Stomach (tissue), 9 donors: ENCODE data around the gene HRCT1. TPM values are rescaled to one million over a fixed set of nuclear protein-coding genes. Genes with fewer than 3 reads are reported as not detected.
A peak's percentile ranks its signal among the peaks of the same experiment; 100 is the strongest.

ENCODE experiments used
- DNase-seq, 2 donors: peaks; one replicate each; pipeline versions ENCODE4 v3.0.0 to v3.0.0-alpha.2; 2013 to 2019
- H3K27ac ChIP-seq, 5 donors: fragments of 200-600 bp in 4 of 5; sonication (generic) in 4 of 5; one replicate each; pipeline ENCODE4 v1.5.1; 2013 to 2019; ENCODE audit warnings: mild to moderate bottlenecking in 1 of 5, moderate library complexity in 1 of 5
- H3K27me3 ChIP-seq, 3 donors: fragments of 200-600 bp; sonication (generic); one replicate each; pipeline ENCODE4 v1.5.1; 2017 to 2019; ENCODE audit warnings: mixed run types in 1 of 3
- H3K36me3 ChIP-seq, 4 donors: fragments of 200-600 bp; sonication (generic); 1 replicate in 3 of 4; 2 replicates in 1 of 4; pipeline ENCODE4 v1.5.1; 2016 to 2019
- H3K4me1 ChIP-seq, 4 donors: fragments of 200-600 bp; sonication (generic); one replicate each; pipeline ENCODE4 v1.5.1; 2016 to 2019
- H3K4me3 ChIP-seq, 4 donors: fragments of 200-600 bp; sonication (generic) in 3 of 4; one replicate each; pipeline ENCODE4 v1.5.1; 2016 to 2019; ENCODE audit warnings: mild to moderate bottlenecking in 1 of 4
- H3K9me3 ChIP-seq, 4 donors: fragments of 200-600 bp; sonication (generic); one replicate each; pipeline ENCODE4 v1.5.1; 2016 to 2019
- EP300 ChIP-seq: sonication (generic); formaldehyde crosslinking; IDR thresholded peaks from one replicate; pipeline ENCODE4 v1.6.1; 2017; ENCODE audit warnings: antibody characterized with exemption
- POLR2A ChIP-seq, 4 donors: fragments of 450-650 bp; IDR thresholded peaks; one replicate each; pipeline ENCODE4 v1.6.1; 2016; ENCODE audit warnings: antibody characterized with exemption in 4 of 4, control low read depth in 2 of 4, mild to moderate bottlenecking in 1 of 4, moderate library complexity in 1 of 4
- POLR2AphosphoS5 ChIP-seq, 3 donors: sonication (generic); formaldehyde crosslinking; IDR thresholded peaks; one replicate each; pipeline ENCODE4 v1.6.1; 2016; ENCODE audit warnings: antibody characterized with exemption in 3 of 3
- WGBS, 5 donors: extraction: QIAGEN DNeasy Blood & Tissue Kit in 3 of 5; methylation state at CpG; one replicate each; pipeline versions ENCODE4 v1.1.5 to v1.1.7; 2013 to 2018; 5-methylcytosine and 5-hydroxymethylcytosine counted together
- intact Hi-C: fragments of 100-400 bp; cut with DNase I; formaldehyde crosslinking; loops from one replicate; pipeline ENCODE4 v1.15.1; 2023; ENCODE audit warnings: low total_unique reads
- polyA plus RNA-seq, 3 donors: library from polyadenylated mRNA; stranded (reverse); fragments of 200-250 nt; gene quantifications; one replicate each; pipeline ENCODE4 v1.2.3, GENCODE V29; 2013
- total RNA-seq, 5 donors: library from RNA; depleted of rRNA; stranded (reverse); fragments of >200 nt; gene quantifications; one replicate each; pipeline versions ENCODE4 v1.1.0 to v1.2.3, GENCODE V29; 2014 to 2016
- TF ChIP-seq, protein P1 (sequence below), 7 experiments: fragments of 450-650 bp in 4 of 7; fragments of 200-600 bp in 3 of 7; sonication (generic) in 3 of 7; IDR thresholded peaks; one replicate each; pipeline ENCODE4 v1.5.1; 2016 to 2019; ENCODE audit warnings: antibody characterized with exemption in 7 of 7, control low read depth in 2 of 7, mild to moderate bottlenecking in 1 of 7
- donor health status: healthy with polysubstance abuse.
- donor health status: Bipolar disorder and iron deficiency.
- donor health status: healthy.

Gene HRCT1
- total and polyA plus RNA-seq, 8 donors, result 0.50 to 28.7 (median 5.3) TPM; not detected in 2

GRCh38 chr9:35919212-35920008 lies 13.4 kb downstream of the HRCT1 start:
- WGBS, 5 donors, result 73 to 79% (median 76%) methylated on average over 3 of the region's 3 CpGs
- Histone ChIP-seq H3K9me3 (no peaks in the 10 kb centered on the region), H3K27me3 (no peaks in the 10 kb centered on the region), H3K4me1 (peaks cover 7 to 25% (median 15%) of the 10 kb centered on the region in 4 donors), H3K36me3 (no peaks in the 10 kb centered on the region), H3K4me3 (no peak overlapping the region), H3K27ac (peak overlapping the region in 2 of 5 donors; percentile 2 to 29)
- intact Hi-C loops, result no loop called here
- TF ChIP-seq EP300 (no peak), POLR2AphosphoS5 (IDR thresholded peaks at IDR 0.05) (no peak), POLR2A (IDR thresholded peaks at IDR 0.05) (no peak)
- TF ChIP-seq, protein P1, sequence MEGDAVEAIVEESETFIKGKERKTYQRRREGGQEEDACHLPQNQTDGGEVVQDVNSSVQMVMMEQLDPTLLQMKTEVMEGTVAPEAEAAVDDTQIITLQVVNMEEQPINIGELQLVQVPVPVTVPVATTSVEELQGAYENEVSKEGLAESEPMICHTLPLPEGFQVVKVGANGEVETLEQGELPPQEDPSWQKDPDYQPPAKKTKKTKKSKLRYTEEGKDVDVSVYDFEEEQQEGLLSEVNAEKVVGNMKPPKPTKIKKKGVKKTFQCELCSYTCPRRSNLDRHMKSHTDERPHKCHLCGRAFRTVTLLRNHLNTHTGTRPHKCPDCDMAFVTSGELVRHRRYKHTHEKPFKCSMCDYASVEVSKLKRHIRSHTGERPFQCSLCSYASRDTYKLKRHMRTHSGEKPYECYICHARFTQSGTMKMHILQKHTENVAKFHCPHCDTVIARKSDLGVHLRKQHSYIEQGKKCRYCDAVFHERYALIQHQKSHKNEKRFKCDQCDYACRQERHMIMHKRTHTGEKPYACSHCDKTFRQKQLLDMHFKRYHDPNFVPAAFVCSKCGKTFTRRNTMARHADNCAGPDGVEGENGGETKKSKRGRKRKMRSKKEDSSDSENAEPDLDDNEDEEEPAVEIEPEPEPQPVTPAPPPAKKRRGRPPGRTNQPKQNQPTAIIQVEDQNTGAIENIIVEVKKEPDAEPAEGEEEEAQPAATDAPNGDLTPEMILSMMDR (IDR thresholded peaks at IDR 0.05), result no peak
- no peak for DNase-seq

DNA sequence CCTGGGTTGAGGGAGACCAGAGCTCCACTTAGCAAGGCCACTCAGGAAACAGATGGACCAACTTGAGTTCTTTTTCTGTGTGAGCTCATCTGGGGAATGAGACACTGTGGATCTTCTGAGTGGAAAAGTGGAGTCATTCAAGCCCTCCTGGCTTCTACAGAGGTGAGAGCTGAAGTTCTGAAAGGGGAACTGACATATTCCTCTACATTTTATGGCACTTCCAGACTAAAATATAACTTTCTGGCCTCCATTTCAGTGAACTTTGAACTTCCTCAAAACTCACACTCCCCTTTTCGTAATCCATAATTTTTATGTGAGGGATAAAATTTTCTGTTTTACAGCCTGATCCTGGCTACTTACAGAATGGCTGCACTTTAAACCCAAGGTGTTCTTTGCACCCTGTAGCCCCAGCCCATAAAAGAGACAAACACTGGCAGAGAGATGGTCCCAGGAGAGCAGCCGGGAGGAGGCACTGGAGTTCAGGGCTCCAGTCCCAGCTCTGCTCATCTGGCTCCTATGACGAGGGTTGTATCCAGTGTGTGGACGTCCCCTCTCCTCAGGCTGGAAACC lies 14.1 kb downstream of the HRCT1 start:
- H3K4me3 ChIP-seq, result no peak overlapping the region
- intact Hi-C loops, result no loop called here
- H3K27me3 ChIP-seq, result no peaks in the 10 kb centered on the region
- H3K36me3 ChIP-seq, result no peaks in the 10 kb centered on the region
- no peak for DNase-seq
- H3K4me1 ChIP-seq, result peaks cover 7 to 22% (median 15%) of the 10 kb centered on the region in 4 donors
- WGBS, 5 donors, result 84 to 94% (median 90%) methylated on average over 3 to 4 of the region's 4 CpGs
- peak overlapping the region in 3 of 5 donors; percentile 2 to 29 (median 24) for H3K27ac ChIP-seq
- TF ChIP-seq EP300, result no peak
- TF ChIP-seq POLR2AphosphoS5 (IDR thresholded peaks at IDR 0.05), result no peak
- TF ChIP-seq, protein P1 (IDR thresholded peaks at IDR 0.05), result no peak
- TF ChIP-seq POLR2A (IDR thresholded peaks at IDR 0.05), result no peak
- H3K9me3 ChIP-seq, result no peaks in the 10 kb centered on the region

DNA sequence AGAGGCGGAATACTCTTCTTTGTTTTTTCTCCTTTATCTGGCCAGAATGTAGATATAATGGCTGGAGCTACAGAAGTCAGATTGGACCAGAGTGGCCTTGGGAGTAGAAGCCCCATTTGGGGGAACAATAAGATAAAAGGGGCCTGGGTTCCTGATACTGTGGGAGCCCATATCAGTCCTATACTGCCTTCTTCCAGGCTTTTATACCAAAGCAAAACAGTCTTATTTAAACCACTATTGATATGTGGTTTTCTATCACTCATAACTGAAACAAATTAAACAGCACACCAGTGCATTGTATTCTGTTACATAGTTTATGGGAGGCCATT lies 17.6 kb downstream of the HRCT1 start:
- Histone ChIP-seq H3K4me3 (no peak overlapping the region), H3K36me3 (no peaks in the 10 kb centered on the region), H3K4me1 (peaks cover 7 to 20% (median 15%) of the 10 kb centered on the region in 4 donors), H3K9me3 (no peaks in the 10 kb centered on the region), H3K27me3 (no peaks in the 10 kb centered on the region), H3K27ac (peak overlapping the region in 4 of 5 donors; percentile 48 to 75 (median 58))
- TF ChIP-seq EP300 (no peak), POLR2AphosphoS5 (IDR thresholded peaks at IDR 0.05) (no peak), POLR2A (IDR thresholded peaks at IDR 0.05) (no peak)
- TF ChIP-seq, protein P1 (IDR thresholded peaks at IDR 0.05), result no peak
- WGBS, 5 donors, result 46 to 81% (median 61%) methylated on average over 1 of the region's 1 CpG
- intact Hi-C loops, result no loop called here
- DNase-seq, result no peak

DNA sequence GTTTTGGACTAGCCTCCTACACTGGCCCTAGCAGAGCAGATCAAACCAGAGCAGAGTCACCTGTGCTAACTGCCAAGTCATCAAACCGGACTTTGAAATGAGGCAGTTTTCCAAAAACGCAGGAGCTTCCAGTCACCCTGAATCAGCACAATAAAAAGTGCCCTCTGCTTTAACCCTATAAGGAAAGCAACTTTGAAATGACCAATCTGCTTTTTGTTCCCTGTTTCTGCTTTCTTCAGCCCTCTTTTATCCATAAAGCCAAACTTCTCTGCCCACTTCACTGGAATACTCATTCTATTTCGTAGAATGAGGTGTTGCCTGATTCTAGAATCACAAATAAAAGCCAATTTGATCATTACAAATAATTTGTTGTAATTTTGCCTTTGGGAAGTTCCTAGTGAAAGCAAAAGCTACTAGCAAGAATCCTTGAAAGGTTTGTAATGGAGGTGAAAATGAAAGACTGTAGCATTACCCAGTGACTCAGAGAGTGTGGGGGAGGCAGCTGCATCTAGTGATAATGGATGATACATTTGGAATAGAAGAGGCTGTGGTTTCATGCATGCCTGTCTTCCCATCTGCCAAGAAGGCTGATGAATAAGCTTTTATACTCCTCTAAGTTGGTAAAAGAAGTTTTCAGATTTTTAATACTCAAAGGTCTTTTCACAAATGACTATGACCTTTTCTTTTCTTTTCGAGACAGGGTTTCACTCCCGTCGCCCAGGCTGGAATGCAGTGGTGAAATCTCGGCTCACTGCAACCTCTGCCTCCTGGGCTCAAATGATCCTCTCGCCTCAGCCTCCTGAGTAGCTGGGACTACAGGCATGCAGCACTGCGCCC lies 18.1 kb downstream of the HRCT1 start:
- Histone ChIP-seq H3K4me1 (peaks cover 7 to 20% (median 15%) of the 10 kb centered on the region in 4 donors), H3K27me3 (no peaks in the 10 kb centered on the region), H3K36me3 (no peaks in the 10 kb centered on the region), H3K9me3 (no peaks in the 10 kb centered on the region), H3K4me3 (no peak overlapping the region), H3K27ac (peak overlapping the region in 4 of 5 donors; percentile 48 to 75 (median 58))
- TF ChIP-seq POLR2AphosphoS5 (IDR thresholded peaks at IDR 0.05), result peak in 1 of 3 donors; percentile 32
- no peak for TF ChIP-seq EP300
- WGBS, 5 donors, result 54 to 67% (median 62%) methylated on average over 9 of the region's 9 CpGs
- intact Hi-C loops, result no loop called here
- no peak for DNase-seq
